Right hindlimb (tissue), 1 donor: Measurements from ENCODE around the gene DMTF1.
"Not testable (repeated sequence)": the region's sequence is repeated elsewhere in the genome, so short reads cannot be mapped to it uniquely, and the experiment has no call there.

ENCODE experiments used
- DNase-seq: peaks from one replicate; pipeline ENCODE4 v3.0.0-alpha.2; 2018

The DMTF1 gene

DNA sequence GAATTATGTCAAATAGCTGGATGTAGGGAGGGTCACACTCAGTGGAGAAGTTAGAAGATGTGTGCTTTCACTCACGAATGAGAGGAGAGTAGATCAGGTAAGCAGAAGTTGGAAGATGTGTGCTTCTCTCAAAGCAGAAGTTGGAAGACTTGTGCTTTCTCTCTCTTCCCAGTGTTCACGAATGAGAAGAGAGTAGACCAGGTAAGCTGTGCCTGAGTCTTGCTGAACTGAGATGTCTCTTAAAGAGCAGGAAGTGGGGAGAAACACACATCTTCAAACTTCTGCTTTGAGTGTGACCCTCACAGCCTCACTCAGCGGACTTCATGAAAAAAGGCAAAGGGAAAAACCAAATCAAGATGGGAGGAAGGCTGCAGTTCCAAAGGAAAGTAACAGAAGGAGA lies 74.2 kb downstream of the DMTF1 start:
- DNase-seq: no peak

DNA sequence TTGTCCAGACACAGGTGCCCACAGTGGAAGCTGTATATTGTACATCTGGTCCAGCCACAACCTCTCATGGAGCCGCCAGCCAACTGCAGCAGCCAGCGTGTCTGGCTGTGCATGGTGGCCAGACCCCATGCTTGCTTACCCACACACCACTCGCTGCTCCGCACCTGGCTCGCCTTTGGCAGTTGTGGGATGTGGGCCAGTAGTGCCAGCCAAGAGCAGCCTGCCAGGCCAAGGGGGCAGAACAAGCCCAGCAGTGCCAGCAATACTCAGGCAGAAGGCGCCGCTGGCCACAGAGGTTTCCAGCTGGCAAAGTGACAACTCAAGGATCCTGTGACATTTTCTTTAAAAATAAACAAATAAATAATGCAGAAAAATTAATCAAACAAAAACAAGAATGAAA lies 79.0 kb downstream of the DMTF1 start:
- peak; percentile 44 for DNase-seq

DNA sequence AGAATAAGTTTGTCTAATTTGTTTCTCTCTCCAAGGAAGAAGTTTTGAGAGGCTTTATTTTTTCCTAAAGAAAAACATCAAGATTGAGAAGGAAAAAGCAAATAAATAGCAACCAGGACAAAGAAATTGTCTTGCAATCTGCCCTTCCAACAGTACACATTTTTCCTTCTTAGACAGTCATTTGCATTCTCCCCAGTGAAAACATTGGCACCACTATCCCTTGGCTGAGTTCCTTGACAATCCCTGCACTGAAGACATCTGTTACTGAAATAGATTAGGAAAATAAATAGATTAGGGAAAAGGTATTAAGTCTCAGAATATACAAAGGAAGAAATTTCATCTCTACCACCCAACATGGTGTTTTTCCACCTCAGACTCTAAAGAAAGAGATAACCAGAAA lies 79.5 kb downstream of the DMTF1 start:
- no peak for DNase-seq

DNA sequence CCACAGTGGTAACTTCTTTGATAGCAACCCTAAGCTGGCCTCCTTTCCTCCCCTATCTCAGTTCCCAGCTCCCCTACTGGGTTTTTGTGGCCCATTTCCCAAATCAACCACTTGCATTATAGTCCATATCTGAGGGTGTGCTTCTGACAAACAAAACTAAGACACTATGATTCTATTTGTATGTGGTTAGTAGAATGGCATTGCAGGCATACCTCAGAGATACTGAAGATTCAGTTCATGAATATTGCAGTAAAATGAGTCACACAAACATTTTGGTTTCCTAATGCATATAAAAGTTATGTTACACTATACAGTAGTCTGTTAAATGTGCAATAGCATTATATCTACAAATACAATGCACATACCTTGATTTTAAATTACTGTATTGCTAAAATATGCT lies 82.7 kb downstream of the DMTF1 start:
- no peak for DNase-seq

DNA sequence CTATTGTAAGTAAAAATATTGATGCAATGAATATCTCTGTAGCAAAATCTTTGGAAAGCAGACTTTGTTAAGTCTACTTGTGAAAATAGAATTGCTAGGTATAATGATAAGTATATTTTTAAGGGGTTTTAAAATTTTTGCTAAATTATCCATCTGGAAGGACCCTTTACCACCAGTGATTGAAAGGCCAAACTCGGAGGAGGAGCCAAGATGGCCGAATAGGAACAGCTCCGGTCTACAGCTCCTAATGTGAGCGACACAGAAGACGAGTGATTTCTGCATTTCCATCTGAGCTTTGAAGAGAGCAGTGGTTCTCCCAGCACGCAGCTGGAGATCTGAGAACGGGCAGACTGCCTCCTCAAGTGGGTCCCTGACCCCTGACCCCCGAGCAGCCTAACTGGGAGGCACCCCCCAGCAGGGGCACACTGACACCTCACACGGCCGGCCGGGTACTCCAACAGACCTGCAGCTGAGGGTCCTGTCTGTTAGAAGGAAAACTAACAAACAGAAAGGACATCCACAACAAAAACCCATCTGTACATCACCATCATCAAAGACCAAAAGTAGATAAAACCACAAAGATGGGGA lies 86.3 kb downstream of the DMTF1 start:
- not testable (repeated sequence) for DNase-seq

DNA sequence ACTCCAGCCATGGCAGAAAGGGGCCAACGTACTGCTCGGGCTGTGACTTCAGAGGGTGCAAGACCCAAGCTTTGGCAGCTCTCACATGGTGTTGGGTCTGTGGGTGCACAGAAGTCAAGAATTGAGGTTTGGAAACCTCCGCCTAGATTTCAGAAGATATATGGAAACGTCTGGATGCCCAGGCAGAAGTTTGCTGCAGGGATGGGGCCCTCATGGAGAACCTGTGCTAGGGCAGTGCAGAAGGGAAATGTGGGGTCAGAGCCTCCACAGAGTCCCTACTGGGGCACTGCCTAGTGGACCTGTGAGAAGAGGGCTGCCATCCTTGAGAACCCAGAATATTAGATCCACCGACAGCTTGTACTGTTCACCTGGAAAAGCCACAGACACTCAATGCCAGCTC lies 93.4 kb downstream of the DMTF1 start:
- not testable (repeated sequence) for DNase-seq
